SKM-1 (cell line): Measurements from ENCODE around the gene EBF4.
"Not testable (repeated sequence)": the region's sequence is repeated elsewhere in the genome, so short reads cannot be mapped to it uniquely, and the experiment has no call there.

ENCODE experiments used
- DNase-seq: peaks from one replicate; lab custom pipeline; 2025; ENCODE audit not compliant: unreplicated experiment; lab: John Stamatoyannopoulos, UW

EBF4 gene

GRCh38 chr20:2807929-2808328 is 115.3 kb downstream of the EBF4 start:
- not testable (repeated sequence) for DNase-seq

DNA sequence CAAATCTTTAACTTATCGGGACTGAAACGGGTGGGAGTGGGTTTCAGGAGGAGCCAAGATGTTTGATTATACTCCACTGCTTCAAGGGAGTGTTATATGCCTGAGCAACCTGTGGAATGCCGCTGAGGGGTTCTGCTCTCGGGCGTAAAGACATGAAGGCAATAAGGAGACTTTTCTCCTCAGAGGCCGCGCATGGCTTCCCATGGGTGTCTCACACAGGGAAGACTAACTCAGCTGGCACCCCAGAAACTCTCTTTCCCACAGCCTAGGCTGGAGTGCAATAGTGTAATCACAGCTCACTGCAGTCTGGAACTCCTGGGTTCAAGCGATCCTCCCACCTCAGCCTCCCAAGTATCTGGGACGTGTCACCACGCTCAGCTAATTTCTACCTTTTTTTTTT is 117.1 kb downstream of the EBF4 start:
- DNase-seq: no peak
